K562 (cell line): Measurements from ENCODE around the gene ADK.

ENCODE experiments used
- CCAR2 ChIP-seq: fragments of 200-400 bp; formaldehyde crosslinking; IDR thresholded peaks from 2 replicates; pipeline ENCODE4 v1.6.1; 2017; ENCODE audit warnings: mild to moderate bottlenecking, low read depth, low read length
- ETV6 ChIP-seq, 3 experiments: fragments of 150-350 bp in 1 of 3; sonication (generic) in 1 of 3; formaldehyde crosslinking in 1 of 3; IDR thresholded peaks; 2 replicates each; pipeline versions ENCODE4 v1.6.1 to v1.8.0; 2014 to 2022; ENCODE audit warnings: borderline replicate concordance in 2 of 3, low read depth in 2 of 3, antibody characterized with exemption in 1 of 3, low read length in 1 of 3, mild to moderate bottlenecking in 1 of 3, missing genetic modification reagents in 1 of 3
- GTF2A2 ChIP-seq: IDR thresholded peaks from 2 replicates; pipeline ENCODE4 v1.6.1; 2016; ENCODE audit warnings: mild to moderate bottlenecking, missing genetic modification characterization, missing compliant biosample characterization
- KLF16 ChIP-seq: IDR thresholded peaks from 2 replicates; pipeline ENCODE4 v1.6.1; 2016; ENCODE audit warnings: antibody characterized with exemption
- RAD51 ChIP-seq: fragments of 450-650 bp; IDR thresholded peaks from 2 replicates; pipeline ENCODE4 v1.7.1; 2016; ENCODE audit warnings: low read depth, mild to moderate bottlenecking, borderline replicate concordance
- SRSF9 ChIP-seq: fragments of 200-400 bp; formaldehyde crosslinking; IDR thresholded peaks from 2 replicates; pipeline ENCODE4 v1.6.1; 2017; ENCODE audit warnings: low read depth, low read length, borderline replicate concordance
- TAF1 ChIP-seq: IDR thresholded peaks from 2 replicates; pipeline ENCODE4 v1.6.1; 2011; ENCODE audit warnings: mild to moderate bottlenecking, low read length, moderate library complexity; ENCODE audit not compliant: insufficient read depth, control insufficient read depth, severe bottlenecking; ENCODE audit errors: extremely low read depth
- TGIF2 ChIP-seq: sonication (generic); formaldehyde crosslinking; IDR thresholded peaks from 2 replicates; pipeline ENCODE4 v1.8.1; 2022; ENCODE audit warnings: mild to moderate bottlenecking, missing genetic modification reagents, moderate library complexity
- ZNF507 ChIP-seq: conservative IDR thresholded peaks from 2 replicates; pipeline ENCODE4 v1.6.1; 2017; ENCODE audit warnings: missing genetic modification characterization, missing compliant biosample characterization
- TF ChIP-seq, protein P1 (sequence below), 3 experiments: IDR thresholded peaks in 2 of 3; conservative IDR thresholded peaks in 1 of 3; 2 replicates each; pipeline ENCODE4 v1.5.1; 2011 to 2012; ENCODE audit warnings: low read length in 3 of 3, mild to moderate bottlenecking in 3 of 3, control low read depth in 2 of 3, improper control_type of control experiment in 1 of 3, inconsistent platforms in 1 of 3, low read depth in 1 of 3, mixed read lengths in 1 of 3, moderate library complexity in 1 of 3; ENCODE audit not compliant: insufficient read depth in 2 of 3
- TF ChIP-seq, protein P2 (sequence below): sonication (generic); formaldehyde crosslinking; IDR thresholded peaks from 2 replicates; pipeline ENCODE4 v1.8.1; 2023; ENCODE audit warnings: mild to moderate bottlenecking, missing genetic modification reagents
- TF ChIP-seq, protein P3 (sequence below): sonication (generic); formaldehyde crosslinking; IDR thresholded peaks from 2 replicates; pipeline ENCODE4 v1.8.1; 2023; ENCODE audit warnings: mild to moderate bottlenecking, missing genetic modification reagents, moderate library complexity

DNA sequence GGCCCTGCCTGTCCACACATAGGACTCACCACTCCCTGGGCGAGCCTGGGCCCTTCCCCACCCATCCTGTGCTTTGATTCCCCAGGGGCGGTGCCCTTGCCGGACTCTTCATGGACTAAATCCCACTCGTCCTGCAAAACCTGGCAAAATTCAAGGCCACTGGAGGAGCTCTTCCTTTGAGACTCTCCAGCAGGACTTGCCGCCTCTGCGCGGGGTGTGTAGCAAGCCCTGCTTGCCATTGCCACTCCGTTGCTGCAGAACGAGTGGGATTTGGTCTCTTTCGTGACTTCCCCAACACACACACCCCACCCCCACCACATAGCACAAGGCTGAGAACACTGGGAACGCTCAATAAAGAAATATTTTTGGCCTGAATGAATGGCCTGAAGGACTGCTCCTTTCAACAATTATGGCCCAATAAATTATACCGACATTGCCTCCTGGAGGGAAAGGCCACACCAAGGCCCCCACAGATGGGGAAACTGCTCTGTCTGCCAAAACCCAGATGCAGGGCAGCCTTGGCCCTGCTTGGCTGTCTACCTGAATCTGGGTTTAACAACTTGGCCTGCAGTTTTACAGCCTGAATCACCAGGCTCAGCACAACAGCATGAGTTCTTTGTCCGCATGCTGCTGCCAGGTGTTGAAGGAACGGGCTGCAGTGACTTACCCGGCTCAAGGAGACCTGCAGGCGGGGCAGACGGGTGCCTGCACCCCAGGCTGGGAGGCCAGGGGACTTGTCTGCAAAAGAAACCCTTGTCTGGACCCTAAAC, 602.6 kb downstream of the ADK start:
- TF ChIP-seq TAF1 (no peak), SRSF9 (no peak), ETV6 (IDR thresholded peaks at IDR 0.05; ENCODE audit: borderline replicate concordance in 1 of 2, low read depth in 2 of 2, low read length in 1 of 2) (no peak), ETV6 (CRISPR knock-in tag; IDR thresholded peaks at IDR 0.05; ENCODE audit: borderline replicate concordance) (no peak), ZNF507 (no peak), RAD51 (no peak), GTF2A2 (tag) (no peak), KLF16 (no peak), CCAR2 (no peak), TGIF2 (CRISPR knock-in tag) (no peak)
- TF ChIP-seq, protein P1, sequence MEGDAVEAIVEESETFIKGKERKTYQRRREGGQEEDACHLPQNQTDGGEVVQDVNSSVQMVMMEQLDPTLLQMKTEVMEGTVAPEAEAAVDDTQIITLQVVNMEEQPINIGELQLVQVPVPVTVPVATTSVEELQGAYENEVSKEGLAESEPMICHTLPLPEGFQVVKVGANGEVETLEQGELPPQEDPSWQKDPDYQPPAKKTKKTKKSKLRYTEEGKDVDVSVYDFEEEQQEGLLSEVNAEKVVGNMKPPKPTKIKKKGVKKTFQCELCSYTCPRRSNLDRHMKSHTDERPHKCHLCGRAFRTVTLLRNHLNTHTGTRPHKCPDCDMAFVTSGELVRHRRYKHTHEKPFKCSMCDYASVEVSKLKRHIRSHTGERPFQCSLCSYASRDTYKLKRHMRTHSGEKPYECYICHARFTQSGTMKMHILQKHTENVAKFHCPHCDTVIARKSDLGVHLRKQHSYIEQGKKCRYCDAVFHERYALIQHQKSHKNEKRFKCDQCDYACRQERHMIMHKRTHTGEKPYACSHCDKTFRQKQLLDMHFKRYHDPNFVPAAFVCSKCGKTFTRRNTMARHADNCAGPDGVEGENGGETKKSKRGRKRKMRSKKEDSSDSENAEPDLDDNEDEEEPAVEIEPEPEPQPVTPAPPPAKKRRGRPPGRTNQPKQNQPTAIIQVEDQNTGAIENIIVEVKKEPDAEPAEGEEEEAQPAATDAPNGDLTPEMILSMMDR (IDR thresholded peaks at IDR 0.05 in 2 of 3, conservative IDR thresholded peaks at IDR 0.05 in 1 of 3; ENCODE audit: insufficient read depth in 2 of 3, low read depth in 1 of 3, low read length in 3 of 3), result no peak
- TF ChIP-seq, protein P2, sequence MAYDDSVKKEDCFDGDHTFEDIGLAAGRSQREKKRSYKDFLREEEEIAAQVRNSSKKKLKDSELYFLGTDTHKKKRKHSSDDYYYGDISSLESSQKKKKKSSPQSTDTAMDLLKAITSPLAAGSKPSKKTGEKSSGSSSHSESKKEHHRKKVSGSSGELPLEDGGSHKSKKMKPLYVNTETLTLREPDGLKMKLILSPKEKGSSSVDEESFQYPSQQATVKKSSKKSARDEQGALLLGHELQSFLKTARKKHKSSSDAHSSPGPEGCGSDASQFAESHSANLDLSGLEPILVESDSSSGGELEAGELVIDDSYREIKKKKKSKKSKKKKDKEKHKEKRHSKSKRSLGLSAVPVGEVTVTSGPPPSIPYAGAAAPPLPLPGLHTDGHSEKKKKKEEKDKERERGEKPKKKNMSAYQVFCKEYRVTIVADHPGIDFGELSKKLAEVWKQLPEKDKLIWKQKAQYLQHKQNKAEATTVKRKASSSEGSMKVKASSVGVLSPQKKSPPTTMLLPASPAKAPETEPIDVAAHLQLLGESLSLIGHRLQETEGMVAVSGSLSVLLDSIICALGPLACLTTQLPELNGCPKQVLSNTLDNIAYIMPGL (CRISPR knock-in tag), result no peak
- TF ChIP-seq, protein P3, sequence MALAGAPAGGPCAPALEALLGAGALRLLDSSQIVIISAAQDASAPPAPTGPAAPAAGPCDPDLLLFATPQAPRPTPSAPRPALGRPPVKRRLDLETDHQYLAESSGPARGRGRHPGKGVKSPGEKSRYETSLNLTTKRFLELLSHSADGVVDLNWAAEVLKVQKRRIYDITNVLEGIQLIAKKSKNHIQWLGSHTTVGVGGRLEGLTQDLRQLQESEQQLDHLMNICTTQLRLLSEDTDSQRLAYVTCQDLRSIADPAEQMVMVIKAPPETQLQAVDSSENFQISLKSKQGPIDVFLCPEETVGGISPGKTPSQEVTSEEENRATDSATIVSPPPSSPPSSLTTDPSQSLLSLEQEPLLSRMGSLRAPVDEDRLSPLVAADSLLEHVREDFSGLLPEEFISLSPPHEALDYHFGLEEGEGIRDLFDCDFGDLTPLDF (CRISPR knock-in tag), result no peak
